Stomach (tissue), 4 donors: Measurements from ENCODE around the gene EXOSC1.

Experiments
- CTCF ChIP-seq, 7 experiments: fragments of 450-650 bp in 4 of 7; fragments of 200-600 bp in 3 of 7; sonication (generic) in 3 of 7; IDR thresholded peaks; one replicate each; pipeline ENCODE4 v1.5.1; 2016 to 2019; ENCODE audit warnings: antibody characterized with exemption in 7 of 7, control low read depth in 2 of 7, mild to moderate bottlenecking in 1 of 7
- EP300 ChIP-seq: sonication (generic); formaldehyde crosslinking; IDR thresholded peaks from one replicate; pipeline ENCODE4 v1.6.1; 2017; ENCODE audit warnings: antibody characterized with exemption
- POLR2A ChIP-seq, 4 donors: fragments of 450-650 bp; IDR thresholded peaks; one replicate each; pipeline ENCODE4 v1.6.1; 2016; ENCODE audit warnings: antibody characterized with exemption in 4 of 4, control low read depth in 2 of 4, mild to moderate bottlenecking in 1 of 4, moderate library complexity in 1 of 4

GRCh38 chr10:97425964-97426775, 19.6 kb downstream of the EXOSC1 start, which contains the start of gene PGAM1:
- TF ChIP-seq EP300 (no peak), CTCF (IDR thresholded peaks at IDR 0.05) (peak in 5 of 7 experiments; percentile 11 to 68 (median 66)), POLR2A (IDR thresholded peaks at IDR 0.05) (peak in 1 of 4 donors; percentile 16)
